IPS DF 4.7 (cell line): ENCODE data around the gene HMCN2.

Experiments used
- DNase-seq: peaks from one replicate; pipeline ENCODE4 v3.0.0-alpha.2; 2013; ENCODE audit warnings: low spot score; ENCODE audit errors: extremely low read depth

HMCN2 gene

GRCh38 chr9:130363755-130364404, 98.3 kb downstream of the HMCN2 start:
- no peak for DNase-seq

- no peak for DNase-seq
Measured at GRCh38 chr9:130364619-130365322, 99.2 kb downstream of the HMCN2 start.

- DNase-seq: no peak
Measured at GRCh38 chr9:130365323-130365721, 99.8 kb downstream of the HMCN2 start.

GRCh38 chr9:130366072-130366471, 100.5 kb downstream of the HMCN2 start:
- no peak for DNase-seq

- DNase-seq: no peak
Measured at GRCh38 chr9:130366888-130367550, 101.5 kb downstream of the HMCN2 start.

GRCh38 chr9:130368631-130369103, 103.1 kb downstream of the HMCN2 start:
- DNase-seq: no peak

GRCh38 chr9:130370226-130370625, 104.7 kb downstream of the HMCN2 start:
- no peak for DNase-seq

GRCh38 chr9:130371196-130371966, 105.8 kb downstream of the HMCN2 start:
- DNase-seq: no peak

GRCh38 chr9:130372057-130372456, 106.5 kb downstream of the HMCN2 start:
- no peak for DNase-seq

- no peak for DNase-seq
Measured at GRCh38 chr9:130373679-130374325, 108.2 kb downstream of the HMCN2 start.

GRCh38 chr9:130377612-130378011, 112.1 kb downstream of the HMCN2 start:
- no peak for DNase-seq

- DNase-seq: no peak
Measured at GRCh38 chr9:130378875-130379648, 113.5 kb downstream of the HMCN2 start.

GRCh38 chr9:130379649-130379970, 114.0 kb downstream of the HMCN2 start:
- DNase-seq: no peak

GRCh38 chr9:130380920-130381469, 115.4 kb downstream of the HMCN2 start:
- no peak for DNase-seq

GRCh38 chr9:130381660-130382059, 116.1 kb downstream of the HMCN2 start:
- DNase-seq: no peak

GRCh38 chr9:130382096-130382495, 116.5 kb downstream of the HMCN2 start:
- DNase-seq: no peak

GRCh38 chr9:130382636-130383349, 117.2 kb downstream of the HMCN2 start:
- DNase-seq: no peak

- DNase-seq: no peak
Measured at GRCh38 chr9:130383350-130383715, 117.8 kb downstream of the HMCN2 start.

GRCh38 chr9:130383979-130384676, 118.6 kb downstream of the HMCN2 start:
- no peak for DNase-seq
